ENCODE data around the gene HOXB3.

HOXB3 gene

GRCh38 chr17:48556576-48557401 lies 33.3 kb downstream of the HOXB3 start:
- TF ChIP-seq, protein P1, sequence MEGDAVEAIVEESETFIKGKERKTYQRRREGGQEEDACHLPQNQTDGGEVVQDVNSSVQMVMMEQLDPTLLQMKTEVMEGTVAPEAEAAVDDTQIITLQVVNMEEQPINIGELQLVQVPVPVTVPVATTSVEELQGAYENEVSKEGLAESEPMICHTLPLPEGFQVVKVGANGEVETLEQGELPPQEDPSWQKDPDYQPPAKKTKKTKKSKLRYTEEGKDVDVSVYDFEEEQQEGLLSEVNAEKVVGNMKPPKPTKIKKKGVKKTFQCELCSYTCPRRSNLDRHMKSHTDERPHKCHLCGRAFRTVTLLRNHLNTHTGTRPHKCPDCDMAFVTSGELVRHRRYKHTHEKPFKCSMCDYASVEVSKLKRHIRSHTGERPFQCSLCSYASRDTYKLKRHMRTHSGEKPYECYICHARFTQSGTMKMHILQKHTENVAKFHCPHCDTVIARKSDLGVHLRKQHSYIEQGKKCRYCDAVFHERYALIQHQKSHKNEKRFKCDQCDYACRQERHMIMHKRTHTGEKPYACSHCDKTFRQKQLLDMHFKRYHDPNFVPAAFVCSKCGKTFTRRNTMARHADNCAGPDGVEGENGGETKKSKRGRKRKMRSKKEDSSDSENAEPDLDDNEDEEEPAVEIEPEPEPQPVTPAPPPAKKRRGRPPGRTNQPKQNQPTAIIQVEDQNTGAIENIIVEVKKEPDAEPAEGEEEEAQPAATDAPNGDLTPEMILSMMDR (conservative IDR thresholded peaks at IDR 0.05): no peak
- no peak overlapping the region for H3K27ac ChIP-seq

GRCh38 chr17:48556229-48556575 lies 33.8 kb downstream of the HOXB3 start:
- TF ChIP-seq, protein P1 (conservative IDR thresholded peaks at IDR 0.05): no peak
- no peak overlapping the region for H3K27ac ChIP-seq

DNA sequence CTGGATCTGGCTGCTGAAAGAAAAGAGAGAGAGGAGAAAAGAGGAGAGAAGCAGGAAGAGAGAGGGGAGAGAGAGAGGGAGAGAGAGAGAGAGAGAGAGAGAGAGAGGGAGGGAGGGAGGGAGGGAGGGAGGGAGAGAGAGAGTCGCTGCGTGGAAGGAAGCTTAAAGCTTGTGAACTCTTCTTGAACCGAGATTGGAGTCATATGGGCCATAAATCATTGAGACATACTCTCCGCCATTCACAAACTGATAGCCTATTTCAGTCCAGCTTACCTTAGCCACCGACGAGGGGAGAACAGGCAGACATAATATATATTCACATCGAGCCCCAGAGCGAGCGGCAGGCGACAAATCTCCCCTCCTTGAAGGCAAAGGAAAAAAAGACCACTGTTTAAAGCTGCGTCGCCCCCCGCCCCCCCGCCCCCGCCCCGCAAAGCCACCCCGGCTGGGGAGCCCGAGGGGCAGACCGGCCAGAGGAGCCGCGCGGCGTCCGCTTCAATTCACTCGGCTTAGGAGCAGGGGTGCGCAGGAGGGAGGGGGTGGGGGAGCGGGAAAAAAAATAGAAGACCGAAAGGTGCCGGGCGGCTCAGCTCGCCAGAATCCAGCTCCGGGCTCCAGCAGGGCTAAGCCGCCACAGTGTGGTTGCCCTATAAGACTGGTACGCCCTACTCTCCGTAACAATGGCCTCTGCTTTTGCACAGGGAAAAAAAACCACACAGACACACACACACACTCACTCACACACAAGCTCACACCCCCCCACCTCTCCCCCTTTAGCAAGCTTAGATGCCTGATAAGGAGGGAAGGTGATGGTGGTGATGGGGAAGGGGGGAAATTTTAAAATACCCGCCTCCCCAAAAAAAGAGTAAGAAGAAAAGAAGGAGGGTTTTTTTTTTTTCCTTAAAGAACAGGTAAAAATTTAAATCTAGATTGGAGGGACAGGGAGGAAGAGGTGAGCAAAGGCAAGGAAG lies 34.5 kb downstream of the HOXB3 start:
- peak overlapping the region; percentile 38; the same call in 1 of the 2 replicates for H3K27ac ChIP-seq
- TF ChIP-seq, protein P1 (conservative IDR thresholded peaks at IDR 0.05): no peak

DNA sequence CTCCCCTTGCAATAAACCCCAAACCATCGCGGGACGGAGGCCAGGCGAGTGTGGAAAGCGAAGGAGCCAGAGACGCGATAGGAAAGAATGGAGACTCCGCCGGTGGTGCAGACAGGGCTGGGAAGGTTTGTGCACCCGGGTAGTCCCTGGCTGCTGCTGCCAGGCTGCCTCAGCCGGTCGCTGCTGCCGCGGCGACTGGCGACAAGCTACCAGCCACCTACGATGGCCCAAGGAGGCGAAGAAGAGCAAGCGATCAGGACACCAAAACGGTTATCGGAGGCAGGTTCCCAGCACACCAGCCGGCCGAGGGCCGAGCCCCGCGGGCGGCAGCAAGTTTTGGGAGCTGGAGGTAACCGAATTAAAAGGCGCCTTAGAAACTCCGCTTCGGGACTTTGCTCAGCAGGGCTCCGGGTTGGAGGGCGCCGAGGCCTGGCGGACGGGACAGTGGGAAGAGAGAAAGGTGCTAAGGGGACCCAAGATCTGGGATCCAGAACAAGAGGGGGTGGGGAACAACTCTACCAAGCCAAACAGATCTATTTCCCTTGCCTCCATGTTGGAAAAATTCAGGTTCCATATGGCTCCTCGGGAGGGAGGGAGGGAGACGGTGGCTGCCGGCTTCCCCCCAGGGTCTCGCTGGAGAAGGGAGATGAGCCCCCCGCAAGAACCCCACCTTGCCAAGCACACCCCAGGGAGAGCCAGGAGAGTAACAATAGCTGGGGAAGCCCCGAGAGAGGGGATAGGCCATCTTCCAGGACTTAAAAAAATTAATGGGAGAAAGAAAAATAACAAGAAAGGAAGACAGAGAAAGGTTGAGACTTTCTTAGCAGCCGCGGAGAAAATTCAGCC lies 35.4 kb downstream of the HOXB3 start:
- TF ChIP-seq, protein P1 (conservative IDR thresholded peaks at IDR 0.05): no peak
- H3K27ac ChIP-seq: no peak overlapping the region

DNA sequence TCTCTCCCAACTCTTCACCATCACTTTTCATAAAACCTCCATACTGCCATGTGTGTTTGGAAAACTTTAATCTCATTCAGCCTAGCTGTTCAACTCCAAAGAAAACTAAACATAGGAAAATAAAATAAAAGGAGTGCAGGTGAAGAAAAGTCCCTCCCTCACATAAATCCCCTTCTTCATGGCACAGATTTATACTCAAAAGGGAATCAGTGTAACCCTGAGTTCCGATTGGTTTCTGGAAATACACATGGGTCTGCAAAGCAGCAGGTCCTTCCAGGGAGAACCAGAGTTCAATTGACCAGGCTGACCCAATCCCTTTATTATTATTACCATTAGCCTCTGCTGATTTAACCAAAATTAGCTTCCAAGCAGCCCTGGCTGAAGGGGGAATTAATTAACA lies 36.2 kb downstream of the HOXB3 start:
- H3K27ac ChIP-seq: no peak overlapping the region
- TF ChIP-seq, protein P1 (conservative IDR thresholded peaks at IDR 0.05): no peak

DNA sequence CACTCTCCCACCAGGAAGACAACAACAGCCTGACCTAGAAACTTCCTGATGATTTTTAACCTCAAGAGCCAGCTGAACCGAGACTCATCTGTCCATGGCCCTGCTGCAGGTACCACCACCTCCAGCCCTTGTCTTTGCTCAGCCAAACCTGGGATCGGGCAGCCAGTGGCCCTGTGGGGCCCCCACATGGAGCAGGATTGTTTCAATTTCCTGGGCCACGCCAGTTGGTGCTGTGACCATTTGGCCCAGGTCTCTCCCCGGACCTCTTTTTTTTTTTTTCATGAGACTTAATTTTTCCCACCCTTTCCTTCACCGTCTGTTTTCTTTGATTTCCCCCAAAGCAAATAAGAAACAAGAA lies 36.9 kb downstream of the HOXB3 start:
- TF ChIP-seq, protein P1 (conservative IDR thresholded peaks at IDR 0.05): no peak

More for the DNA sequence above, 36.9 kb downstream of the HOXB3 start:
- H3K27ac ChIP-seq: no peak overlapping the region

Data from VCaP (cell line).